Stimulated activated effector memory CD8-positive, alpha-beta T cell treated with anti-CD3 and anti-CD28 coated beads, Interleukin-12 subunit alpha, Interleukin-12 subunit beta, amount 100 ng/mL, for 72 hours (primary cell): Measurements from ENCODE around the gene BLTP2.
A peak's percentile ranks its signal among the peaks of the same experiment; 100 is the strongest.
"Not testable (repeated sequence)": the region's sequence is repeated elsewhere in the genome, so short reads cannot be mapped to it uniquely, and the experiment has no call there.

Source experiments
- ATAC-seq: fragments of 150-1000 bp; cut with Tn5 transposase; 2 replicates; pipeline ENCODE4 v1.10.0; 2021
- DNase-seq, 2 donors: peaks; one replicate each; pipeline ENCODE4 v3.0.0; 2021 to 2022; ENCODE audit warnings: low spot score in 2 of 2
- H3K27ac Mint-ChIP-seq: one replicate; pipeline ENCODE4 v1.8.0; 2022; ENCODE audit warnings: mild to moderate bottlenecking, mixed read lengths
- H3K36me3 Mint-ChIP-seq: one replicate; pipeline ENCODE4 v1.8.0; 2022; ENCODE audit warnings: mild to moderate bottlenecking, mixed read lengths
- H3K4me1 Mint-ChIP-seq: one replicate; pipeline ENCODE4 v1.8.0; 2022; ENCODE audit warnings: mixed read lengths
- H3K4me3 Mint-ChIP-seq: one replicate; pipeline ENCODE4 v1.8.0; 2022; ENCODE audit warnings: mild to moderate bottlenecking, mixed read lengths
- H3K9me3 Mint-ChIP-seq: one replicate; pipeline ENCODE4 v1.8.0; 2022; ENCODE audit warnings: mixed read lengths

Gene BLTP2

DNA sequence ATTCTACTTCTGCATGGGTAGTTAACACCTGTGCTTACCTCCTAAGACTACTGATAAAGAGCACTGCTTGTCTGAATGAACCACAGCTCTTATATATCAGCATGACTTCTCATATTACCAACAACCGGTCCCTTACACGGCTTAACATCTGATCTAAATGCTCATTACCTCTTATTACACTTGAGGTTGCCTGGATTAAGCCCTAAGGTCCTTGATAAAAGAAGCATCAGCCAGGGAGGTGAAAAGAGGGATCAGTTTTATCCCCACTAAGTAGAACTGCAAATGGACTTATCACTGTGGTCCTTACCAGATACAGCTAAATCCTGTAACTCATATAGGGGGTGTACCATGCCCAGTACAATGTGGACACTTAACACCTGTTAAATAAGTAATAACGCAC lies 22.8 kb downstream of the BLTP2 start:
- H3K36me3 Mint-ChIP-seq = peaks cover 100% of the 10 kb centered on the region
- ATAC-seq = no peak
- no peak for DNase-seq
- no peak overlapping the region for H3K27ac Mint-ChIP-seq
- no peak overlapping the region for H3K4me3 Mint-ChIP-seq
- peaks cover 12% of the 10 kb centered on the region for H3K4me1 Mint-ChIP-seq
- no peaks in the 10 kb centered on the region for H3K9me3 Mint-ChIP-seq

- no peak overlapping the region for H3K27ac Mint-ChIP-seq
These were observed 24.9 kb downstream of the BLTP2 start for GRCh38 chr17:28620010-28620409.

DNA sequence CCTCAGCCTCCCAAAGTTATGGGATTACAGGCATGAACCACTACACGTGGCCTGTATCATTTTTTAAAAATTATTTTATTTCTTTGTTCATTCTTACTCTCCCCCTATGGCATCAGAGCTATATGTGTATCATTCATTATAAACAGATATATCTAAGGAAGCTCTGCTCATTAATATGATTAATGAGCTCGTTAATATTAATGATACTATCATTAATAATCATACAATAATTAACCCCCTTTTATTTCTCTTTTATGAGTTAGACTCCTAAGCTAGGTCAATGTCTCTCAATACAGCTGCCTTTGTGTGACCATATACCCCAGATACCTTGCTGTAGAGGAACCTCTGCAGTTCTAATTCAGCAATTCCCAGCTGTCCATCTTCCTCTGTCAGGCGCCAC lies 26.5 kb downstream of the BLTP2 start:
- DNase-seq (no peak), ATAC-seq (no peak)
- peaks cover 98% of the 10 kb centered on the region for H3K36me3 Mint-ChIP-seq
- no peaks in the 10 kb centered on the region for H3K9me3 Mint-ChIP-seq
- no peak overlapping the region for H3K4me3 Mint-ChIP-seq
- H3K27ac Mint-ChIP-seq = no peak overlapping the region
- H3K4me1 Mint-ChIP-seq = no peaks in the 10 kb centered on the region

More at GRCh38 chr17:28620010-28620409, 24.9 kb downstream of the BLTP2 start:
- ATAC-seq (no peak), DNase-seq (no peak)
- Mint-ChIP-seq H3K4me3 (no peak overlapping the region), H3K4me1 (peaks cover 5% of the 10 kb centered on the region), H3K9me3 (no peaks in the 10 kb centered on the region), H3K36me3 (peaks cover 100% of the 10 kb centered on the region)

DNA sequence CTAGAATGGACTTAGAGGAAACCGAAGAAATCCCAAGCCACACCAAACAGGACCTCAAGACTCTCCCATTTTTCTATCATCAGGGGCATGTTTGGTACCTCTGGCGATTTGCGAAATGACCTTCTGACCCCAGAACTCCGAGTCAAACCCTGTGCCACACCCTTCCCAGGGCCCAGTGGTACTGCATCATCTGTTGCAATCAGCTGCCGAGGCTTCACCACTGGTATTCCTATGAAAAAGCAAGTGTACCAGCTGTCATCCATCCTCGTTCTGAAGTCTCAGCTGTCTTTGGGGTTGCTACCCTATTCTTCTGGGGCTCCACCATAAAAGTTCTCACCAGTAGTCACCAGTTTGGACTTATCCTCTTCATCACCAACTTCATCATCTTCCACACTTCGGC lies 28.7 kb downstream of the BLTP2 start:
- Mint-ChIP-seq H3K4me1 (no peaks in the 10 kb centered on the region), H3K36me3 (peaks cover 97% of the 10 kb centered on the region), H3K4me3 (no peak overlapping the region), H3K9me3 (no peaks in the 10 kb centered on the region), H3K27ac (peak overlapping the region; percentile 52)
- ATAC-seq (no peak), DNase-seq (no peak)

GRCh38 chr17:28615260-28615940 lies 29.6 kb downstream of the BLTP2 start:
- Mint-ChIP-seq H3K4me1 (no peaks in the 10 kb centered on the region), H3K36me3 (peaks cover 96% of the 10 kb centered on the region)

GRCh38 chr17:28613931-28614381 lies 31.0 kb downstream of the BLTP2 start, which contains the start of gene RSKR:
Gene RSKR (minus strand): TSS chr17:28614185. CDS start chr17:28614161, 24 bp downstream.
- no peak for ATAC-seq
- peak within 1 kb of the TSS; percentile 48 for H3K27ac Mint-ChIP-seq

More at GRCh38 chr17:28615260-28615940, 29.6 kb downstream of the BLTP2 start:
- DNase-seq (no peak), ATAC-seq (no peak)
- no peak overlapping the region for H3K4me3 Mint-ChIP-seq
- no peaks in the 10 kb centered on the region for H3K9me3 Mint-ChIP-seq
- peak overlapping the region; percentile 52 for H3K27ac Mint-ChIP-seq

DNA sequence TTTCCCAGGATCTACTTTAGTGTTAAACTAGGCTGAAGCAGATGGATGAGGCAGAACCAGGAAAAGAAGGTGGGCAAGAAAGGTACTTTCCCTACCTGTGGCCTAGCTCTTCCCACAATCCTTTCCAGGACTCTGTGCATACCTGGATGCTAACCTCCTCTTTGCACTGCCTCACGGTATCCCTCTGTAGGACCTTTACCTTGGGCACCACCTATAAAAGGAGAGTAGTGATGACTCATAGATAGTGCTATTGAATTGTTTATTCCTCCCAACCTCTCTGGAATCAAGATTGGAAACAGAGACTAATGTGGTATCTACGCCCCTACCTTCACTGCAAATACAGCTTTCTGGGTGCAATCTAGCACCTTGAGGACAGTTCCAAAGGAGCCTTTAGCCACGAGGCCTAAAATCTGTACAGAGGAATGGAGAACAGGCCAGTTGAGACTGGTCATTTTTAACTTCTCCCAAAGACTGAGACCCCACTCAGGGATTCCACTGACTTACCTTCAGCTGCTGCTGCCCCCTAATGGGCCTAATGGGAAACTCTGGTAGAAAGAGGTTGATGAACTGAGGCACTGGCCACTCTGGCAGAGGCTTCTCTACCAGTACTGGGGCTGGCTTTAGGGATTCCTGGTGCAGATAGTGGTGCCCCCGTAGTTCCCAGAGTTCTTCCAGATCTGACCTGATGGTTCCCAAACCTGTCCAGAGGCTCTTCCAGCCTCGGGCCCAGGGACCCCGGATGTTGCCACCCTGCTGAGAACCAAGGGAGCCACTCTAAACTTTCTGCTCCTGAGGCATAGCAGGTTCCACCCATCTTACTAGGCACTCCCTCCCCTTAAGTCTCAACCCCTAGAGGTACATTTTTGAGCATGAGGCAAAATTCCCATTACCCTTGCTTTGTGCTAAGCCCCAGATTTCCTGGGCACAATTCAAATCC lies 31.8 kb downstream of the BLTP2 start:
- H3K4me1 Mint-ChIP-seq = no peaks in the 10 kb centered on the region
- H3K36me3 Mint-ChIP-seq = peaks cover 96% of the 10 kb centered on the region

More at GRCh38 chr17:28613931-28614381, 31.0 kb downstream of the BLTP2 start, which contains the start of gene RSKR:
- Mint-ChIP-seq H3K36me3 (peaks cover 96% of the 10 kb centered on the region), H3K9me3 (no peaks in the 10 kb centered on the region), H3K4me1 (no peaks in the 10 kb centered on the region), H3K4me3 (no peak within 1 kb of the TSS)
- DNase-seq = no peak

DNA sequence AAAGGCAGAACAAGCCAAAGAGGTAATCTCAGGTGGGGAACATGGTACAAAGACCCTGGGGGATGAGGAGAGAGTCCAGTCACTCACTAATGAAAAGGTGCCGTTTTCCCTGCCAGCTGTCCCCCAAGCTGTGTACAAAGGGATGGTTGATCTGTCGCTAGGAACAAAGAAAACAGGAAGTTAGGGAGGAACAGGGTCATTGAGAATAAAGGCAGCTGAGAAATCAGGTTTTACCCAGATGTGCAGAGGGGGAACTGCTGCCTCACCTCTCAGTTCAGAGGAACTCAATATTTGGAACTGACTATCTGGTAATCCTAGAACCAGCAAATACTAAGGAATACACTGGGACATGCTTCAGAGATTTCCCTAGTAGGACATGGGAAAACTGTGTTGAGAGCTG lies 32.4 kb downstream of the BLTP2 start:
- H3K36me3 Mint-ChIP-seq = peaks cover 96% of the 10 kb centered on the region
- ATAC-seq = no peak
- no peak for DNase-seq
- no peaks in the 10 kb centered on the region for H3K9me3 Mint-ChIP-seq
- H3K4me1 Mint-ChIP-seq = no peaks in the 10 kb centered on the region
- H3K4me3 Mint-ChIP-seq = no peak overlapping the region
- H3K27ac Mint-ChIP-seq = peak overlapping the region; percentile 48

More for the DNA sequence above, 31.8 kb downstream of the BLTP2 start:
- DNase-seq (no peak), ATAC-seq (peak; percentile 63)
- Mint-ChIP-seq H3K9me3 (no peaks in the 10 kb centered on the region), H3K4me3 (no peak overlapping the region), H3K27ac (peak overlapping the region; percentile 48)

DNA sequence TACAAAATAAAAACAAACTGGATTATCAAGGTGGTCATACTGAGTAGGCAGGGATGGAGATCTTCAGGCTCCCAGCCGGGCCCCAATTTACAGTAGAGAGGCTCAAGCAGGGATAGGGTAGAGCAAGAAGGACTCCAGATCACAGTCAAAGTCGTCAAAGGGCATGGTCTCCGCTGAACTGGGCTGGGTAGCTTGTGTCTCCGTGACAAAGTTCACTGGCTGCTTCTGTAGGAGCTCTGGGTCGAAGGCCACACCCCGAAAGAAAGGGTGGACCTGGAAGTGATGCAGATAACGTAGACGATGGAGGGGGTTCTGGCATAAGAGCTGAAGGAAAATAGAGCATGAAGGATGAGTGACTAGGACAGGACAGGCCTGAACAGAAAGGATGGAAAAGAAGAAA lies 34.6 kb downstream of the BLTP2 start:
- ATAC-seq (no peak), DNase-seq (no peak)
- Mint-ChIP-seq H3K27ac (peak overlapping the region; percentile 48), H3K4me3 (no peak overlapping the region), H3K9me3 (no peaks in the 10 kb centered on the region), H3K4me1 (no peaks in the 10 kb centered on the region), H3K36me3 (peaks cover 85% of the 10 kb centered on the region)

DNA sequence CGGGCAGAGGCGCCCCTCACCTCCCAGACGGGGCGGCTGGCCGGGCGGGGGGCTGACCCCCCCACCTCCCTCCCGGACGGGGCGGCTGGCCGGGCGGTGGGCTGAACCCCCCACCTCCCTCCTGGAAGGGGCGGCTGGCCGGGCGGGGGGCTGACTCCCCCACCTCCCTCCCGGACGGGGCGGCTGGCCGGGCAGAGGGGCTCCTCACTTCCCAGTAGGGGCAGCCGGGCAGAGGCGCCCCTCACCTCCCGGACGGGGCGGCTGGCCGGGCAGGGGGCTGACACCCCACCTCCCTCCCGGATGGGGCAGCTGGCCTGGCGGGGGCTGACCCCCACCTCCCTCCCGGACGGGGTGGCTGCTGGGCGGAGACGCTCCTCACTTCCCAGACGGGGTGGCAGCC lies 40.9 kb downstream of the BLTP2 start:
- H3K4me1 Mint-ChIP-seq, ATAC-seq, H3K27ac Mint-ChIP-seq, DNase-seq, H3K4me3 Mint-ChIP-seq, H3K9me3 Mint-ChIP-seq: not testable (repeated sequence)
- H3K36me3 Mint-ChIP-seq = peaks cover 42% of the 10 kb centered on the region

DNA sequence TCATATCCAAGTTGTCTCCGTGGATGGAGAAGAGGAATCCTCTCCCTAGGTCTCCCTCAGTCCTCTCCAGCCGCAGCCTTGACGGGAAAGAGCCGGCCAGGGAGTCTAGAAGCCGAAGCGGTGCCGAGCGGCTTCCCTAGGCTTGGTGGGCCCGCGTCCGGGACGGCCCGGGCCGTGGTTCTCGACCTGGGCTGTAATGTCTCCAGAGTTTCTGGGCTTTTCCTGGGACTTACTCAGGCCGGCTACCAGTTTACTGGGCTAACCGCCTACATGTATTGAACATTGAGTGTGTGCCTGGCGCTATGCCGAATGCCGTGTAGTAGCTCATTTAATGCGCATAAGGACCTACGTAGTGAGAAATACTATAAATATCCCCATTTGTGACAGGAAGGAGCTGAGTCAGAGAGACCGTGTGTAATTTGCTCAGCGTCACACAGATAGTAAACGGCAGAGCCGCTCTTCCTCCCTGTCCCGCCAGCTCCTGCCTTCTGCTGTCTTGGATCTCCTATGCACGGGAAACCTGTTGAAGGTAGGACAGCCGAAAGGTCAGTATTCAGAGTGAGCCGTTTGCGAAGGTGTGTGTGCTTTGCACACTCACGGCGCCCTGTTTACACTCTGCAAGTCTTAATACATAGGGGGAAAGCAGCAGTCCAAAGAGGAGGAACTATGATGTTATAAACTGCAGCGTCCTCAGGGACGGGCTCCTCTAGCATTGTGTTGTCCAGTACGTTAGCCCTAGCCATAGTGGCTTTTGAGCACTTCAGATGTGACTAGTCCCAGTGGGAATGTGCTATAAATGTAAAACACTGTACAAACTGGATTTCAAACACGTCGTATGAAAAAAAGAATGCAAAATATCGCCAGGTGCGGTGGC lies 45.4 kb downstream of the BLTP2 start:
- no peaks in the 10 kb centered on the region for H3K9me3 Mint-ChIP-seq
- H3K4me3 Mint-ChIP-seq = peak overlapping the region; percentile 94
- peaks cover 26% of the 10 kb centered on the region for H3K4me1 Mint-ChIP-seq
- peak; percentile 56 to 85 for DNase-seq
- peak overlapping the region; percentile 98 for H3K27ac Mint-ChIP-seq
- peak; percentile 88 for ATAC-seq
- peaks cover 58% of the 10 kb centered on the region for H3K36me3 Mint-ChIP-seq

- Mint-ChIP-seq H3K4me1 (peaks cover 26% of the 10 kb centered on the region), H3K4me3 (peak within 1 kb of the TSS; percentile 94), H3K9me3 (no peaks in the 10 kb centered on the region), H3K36me3 (peaks cover 59% of the 10 kb centered on the region), H3K27ac (peak within 1 kb of the TSS; percentile 98)
- peak; percentile 95 for DNase-seq
- peak; percentile 93 for ATAC-seq
These were observed 46.1 kb downstream of the BLTP2 start, which contains the start of gene SPAG5 for GRCh38 chr17:28598799-28599310. Gene SPAG5 (minus strand): TSS chr17:28599025. CDS start chr17:28598946, 79 bp downstream.

DNA sequence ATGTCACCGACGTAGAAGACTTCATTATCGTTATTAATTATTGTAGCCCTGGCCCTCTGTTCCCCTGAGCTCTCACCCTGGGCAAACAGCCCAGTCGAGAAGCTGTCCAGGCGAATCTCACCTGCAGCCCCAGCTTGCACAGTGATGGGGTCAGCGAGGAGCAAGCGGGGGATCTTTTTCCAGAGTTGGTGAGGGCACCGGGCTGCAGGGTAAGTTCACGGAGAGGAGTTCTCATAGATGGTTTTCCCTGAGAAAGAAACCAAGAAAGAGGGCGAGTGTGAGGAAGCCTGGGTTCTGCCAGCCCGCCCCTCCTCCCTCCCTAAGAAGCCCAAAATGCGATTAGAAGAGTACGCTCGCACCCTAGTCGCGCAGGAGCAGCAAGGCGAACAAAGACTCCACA lies 46.6 kb downstream of the BLTP2 start:
- Mint-ChIP-seq H3K27ac (peak overlapping the region; percentile 98), H3K36me3 (peaks cover 64% of the 10 kb centered on the region), H3K9me3 (no peaks in the 10 kb centered on the region), H3K4me1 (peaks cover 26% of the 10 kb centered on the region), H3K4me3 (peak overlapping the region; percentile 94)
- DNase-seq = no peak
- ATAC-seq = no peak

DNA sequence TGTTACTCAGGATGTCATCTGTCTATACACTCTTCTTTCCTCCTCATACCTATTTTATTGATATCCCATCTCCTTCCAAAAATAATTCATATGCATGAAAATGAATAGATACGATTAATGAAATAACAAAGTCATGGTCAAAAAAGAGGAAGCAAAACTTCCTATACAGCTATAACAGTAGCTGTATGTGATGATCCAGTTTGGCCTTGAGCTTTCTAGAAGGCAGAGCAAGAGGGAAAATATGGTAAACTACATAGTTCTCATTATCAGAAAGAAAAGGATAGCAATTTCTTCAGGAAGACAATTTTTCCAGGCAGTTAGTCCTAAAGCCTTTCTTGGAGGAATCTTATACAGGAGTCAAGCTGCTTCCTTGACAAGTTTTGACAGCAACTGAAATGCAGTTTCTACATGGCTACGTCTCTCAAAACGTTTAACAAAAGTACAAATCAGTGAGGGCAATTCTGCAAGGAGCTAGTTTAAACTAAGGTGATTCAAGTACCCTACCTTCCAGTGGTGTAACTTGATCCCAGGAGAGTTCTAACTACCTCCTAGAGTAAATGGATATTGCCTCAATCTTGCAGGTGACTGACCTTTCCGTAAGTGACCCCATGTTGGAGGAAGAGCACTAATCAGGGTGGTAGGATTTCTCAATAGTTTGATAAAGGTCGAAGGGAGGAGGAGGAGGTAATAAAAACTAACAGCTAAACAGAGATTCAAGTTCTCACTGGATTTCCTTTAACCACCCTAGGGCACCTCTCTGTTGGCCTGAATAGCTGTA lies 47.2 kb downstream of the BLTP2 start:
- Mint-ChIP-seq H3K27ac (peak overlapping the region; percentile 98), H3K9me3 (no peaks in the 10 kb centered on the region), H3K4me1 (peaks cover 26% of the 10 kb centered on the region), H3K36me3 (peaks cover 69% of the 10 kb centered on the region), H3K4me3 (peak overlapping the region; percentile 94)
- DNase-seq = no peak
- no peak for ATAC-seq
